HG02885 (cell line): ENCODE measurements around the gene DNM3.

ENCODE experiments used
- ATAC-seq: cut with Tn5 transposase; IDR thresholded peaks from one replicate; pipeline ENCODE4 v1.9.1; 2021; ENCODE audit warnings: mild to moderate bottlenecking; ENCODE audit not compliant: unreplicated experiment, poor library complexity

The DNM3 gene

DNA sequence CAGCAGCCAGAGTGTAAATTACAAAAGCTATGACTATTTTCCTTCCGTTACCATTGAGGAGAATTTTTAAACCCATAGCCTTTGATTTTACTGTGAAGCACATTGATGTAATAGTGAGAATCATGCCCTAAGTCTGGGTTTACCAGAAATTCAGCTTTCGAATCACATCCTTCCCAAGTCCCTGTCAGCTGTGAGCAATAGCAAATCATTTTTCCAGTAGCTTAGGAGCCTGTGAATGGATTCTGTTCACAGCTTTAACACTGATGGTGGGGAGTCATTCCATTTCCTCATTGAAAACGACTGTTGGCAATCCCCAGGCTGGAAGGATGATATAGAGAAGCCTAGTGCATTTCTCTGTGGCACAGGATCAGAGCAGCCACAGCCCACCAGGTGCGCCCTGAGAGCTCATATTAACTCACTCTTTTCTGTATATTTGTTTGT, 497.0 kb downstream of the DNM3 start:
- peak; percentile 54 for ATAC-seq

- ATAC-seq, result no peak
Measured at GRCh38 chr1:172339842-172340241, 498.5 kb downstream of the DNM3 start.

- ATAC-seq, result peak; percentile 36
Measured at GRCh38 chr1:172340520-172340919, 499.2 kb downstream of the DNM3 start.

DNA sequence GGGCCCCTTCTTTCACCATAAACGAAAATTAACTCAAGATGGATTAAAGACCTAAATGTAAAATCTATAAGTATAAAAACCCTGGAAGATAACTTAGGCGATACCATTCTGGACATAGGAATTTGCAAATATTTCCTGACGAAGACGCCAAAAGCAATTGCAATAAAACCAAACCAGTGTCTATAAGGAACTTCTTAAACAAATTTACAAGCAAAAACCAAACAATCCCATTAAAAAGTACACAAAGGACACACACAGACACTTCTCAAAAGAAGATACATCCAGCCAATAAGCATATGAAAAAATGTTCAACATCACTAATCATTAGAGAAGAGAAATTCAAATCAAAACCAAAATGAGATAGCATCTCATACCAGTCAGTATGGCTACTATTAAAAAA, 500.4 kb downstream of the DNM3 start:
- ATAC-seq, result no peak

DNA sequence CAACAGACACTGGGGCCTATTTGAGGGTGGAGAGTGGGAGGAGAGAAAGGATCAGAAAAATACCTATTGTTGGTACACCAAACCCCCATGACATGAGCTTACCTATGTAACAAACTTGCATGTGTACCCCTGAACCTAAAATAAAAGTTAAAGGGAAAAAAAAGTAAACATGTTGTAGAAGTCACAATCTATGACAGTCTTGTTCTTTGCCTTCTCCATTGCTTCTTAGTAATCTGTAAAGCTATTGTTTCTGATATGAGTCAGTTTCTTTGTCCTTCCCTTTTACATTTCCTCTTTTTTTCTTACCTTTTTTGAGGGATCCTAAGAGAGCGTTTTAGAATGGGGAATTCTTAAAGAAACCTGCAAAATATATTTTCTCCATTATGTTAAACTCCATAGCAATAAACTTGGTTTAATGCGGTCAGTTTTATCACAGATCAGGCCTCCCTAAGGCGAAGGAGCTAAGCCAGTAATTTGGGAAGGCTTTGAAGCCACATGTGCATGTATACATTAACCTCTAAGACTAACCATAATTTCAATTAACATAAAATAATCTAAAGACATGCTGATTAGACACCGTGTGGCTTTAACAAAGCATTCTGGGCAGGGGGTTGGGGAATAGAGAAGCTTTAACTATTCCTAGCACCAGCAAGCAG, 501.4 kb downstream of the DNM3 start:
- ATAC-seq, result peak; percentile 64

- ATAC-seq, result no peak
Measured at GRCh38 chr1:172343240-172344160, 502.2 kb downstream of the DNM3 start.

DNA sequence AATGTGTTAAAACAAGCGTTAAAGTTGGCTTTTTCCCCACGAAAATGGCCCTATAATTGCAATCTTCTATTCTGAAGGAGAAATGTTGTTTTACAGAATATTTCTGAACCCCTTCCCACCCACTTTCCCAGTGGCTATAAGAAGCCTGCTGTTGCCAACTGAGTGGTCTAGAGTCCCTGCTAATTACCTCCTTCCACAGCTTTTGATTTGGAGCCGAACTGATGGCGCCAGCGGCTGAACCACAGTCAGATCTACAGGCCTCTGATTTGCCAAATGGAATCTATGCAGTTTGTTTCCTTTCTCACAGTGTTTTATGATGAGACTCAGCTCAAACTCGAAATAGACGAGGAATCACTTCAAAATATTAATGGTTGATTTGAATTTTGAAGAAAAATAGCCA, 503.1 kb downstream of the DNM3 start:
- no peak for ATAC-seq

DNA sequence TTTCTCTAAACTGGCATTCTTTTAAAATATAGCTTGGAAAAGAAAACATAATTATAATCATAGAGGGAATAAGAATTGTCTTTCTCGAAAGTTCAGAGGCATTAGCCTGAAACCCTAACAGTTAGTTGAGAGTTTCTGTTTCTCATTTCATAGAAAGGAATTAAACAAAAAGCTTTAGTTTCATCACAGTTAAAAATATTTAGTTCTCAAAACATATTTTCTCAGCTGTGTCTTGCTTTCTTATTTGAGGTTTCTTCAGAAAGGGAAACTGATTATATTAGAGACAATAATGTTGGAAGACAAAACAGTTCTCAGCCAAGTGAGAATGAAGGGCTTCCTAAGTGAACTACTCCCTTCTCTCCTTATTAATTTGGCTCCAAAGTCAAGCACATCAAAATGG, 503.8 kb downstream of the DNM3 start:
- no peak for ATAC-seq

DNA sequence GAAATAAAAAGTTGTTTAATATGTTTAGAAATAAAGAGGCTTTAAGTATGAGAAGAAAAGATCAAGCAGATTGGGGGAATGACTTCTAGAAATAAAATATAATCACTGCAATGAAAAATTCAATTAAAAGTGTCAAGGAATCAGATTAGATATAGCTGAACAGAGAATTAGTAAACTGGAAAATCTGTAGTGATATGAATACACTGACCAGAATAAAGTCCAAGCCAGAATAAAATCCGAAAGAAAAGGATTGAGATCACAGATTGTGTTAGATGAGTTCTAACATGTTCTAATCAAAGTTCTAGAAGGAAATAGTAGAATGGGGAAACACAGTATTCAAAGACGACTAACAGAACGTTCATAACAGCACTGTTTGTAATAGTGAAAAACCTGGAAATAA, 506.1 kb downstream of the DNM3 start:
- no peak for ATAC-seq

- ATAC-seq, result no peak
Measured at GRCh38 chr1:172350856-172351255, 509.6 kb downstream of the DNM3 start.

- no peak for ATAC-seq
Measured at GRCh38 chr1:172351346-172351745, 510.0 kb downstream of the DNM3 start.

DNA sequence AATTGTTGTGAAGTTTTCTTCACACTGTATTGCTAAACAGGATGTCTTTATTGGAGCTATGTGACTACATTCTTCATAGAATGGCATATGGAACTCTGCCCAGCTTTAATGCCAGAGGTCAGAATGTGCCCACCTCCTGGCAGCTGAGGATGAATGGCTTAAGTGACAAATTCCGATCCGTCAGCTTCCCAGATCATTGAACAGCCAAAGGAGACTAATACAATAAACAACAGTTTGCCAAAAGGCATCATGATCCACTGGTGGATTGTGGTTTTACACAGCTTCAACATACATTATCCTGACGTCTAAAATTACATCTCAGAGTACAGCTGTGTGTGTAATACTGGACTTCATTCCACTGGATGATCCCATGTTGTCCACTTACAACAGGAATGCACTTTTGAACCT, 510.5 kb downstream of the DNM3 start:
- no peak for ATAC-seq

DNA sequence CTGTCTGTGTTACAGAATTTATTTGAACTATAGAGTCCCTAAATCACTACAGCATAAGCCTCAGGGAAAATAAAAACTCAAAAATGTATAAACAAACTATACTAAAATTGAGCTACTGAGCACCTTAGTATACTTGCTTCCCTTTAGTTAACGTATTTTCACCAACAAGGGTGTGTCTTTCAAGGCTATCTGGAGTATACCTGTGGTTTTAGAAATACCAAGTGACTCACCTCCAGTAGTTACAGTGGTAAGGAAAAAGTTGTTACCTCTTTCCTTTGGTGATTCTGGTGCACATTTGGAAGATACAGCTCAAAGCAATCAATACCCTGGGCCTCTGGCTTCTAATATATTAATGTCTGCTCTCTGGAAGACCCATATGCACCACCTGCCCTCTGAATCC, 511.1 kb downstream of the DNM3 start:
- ATAC-seq, result no peak

DNA sequence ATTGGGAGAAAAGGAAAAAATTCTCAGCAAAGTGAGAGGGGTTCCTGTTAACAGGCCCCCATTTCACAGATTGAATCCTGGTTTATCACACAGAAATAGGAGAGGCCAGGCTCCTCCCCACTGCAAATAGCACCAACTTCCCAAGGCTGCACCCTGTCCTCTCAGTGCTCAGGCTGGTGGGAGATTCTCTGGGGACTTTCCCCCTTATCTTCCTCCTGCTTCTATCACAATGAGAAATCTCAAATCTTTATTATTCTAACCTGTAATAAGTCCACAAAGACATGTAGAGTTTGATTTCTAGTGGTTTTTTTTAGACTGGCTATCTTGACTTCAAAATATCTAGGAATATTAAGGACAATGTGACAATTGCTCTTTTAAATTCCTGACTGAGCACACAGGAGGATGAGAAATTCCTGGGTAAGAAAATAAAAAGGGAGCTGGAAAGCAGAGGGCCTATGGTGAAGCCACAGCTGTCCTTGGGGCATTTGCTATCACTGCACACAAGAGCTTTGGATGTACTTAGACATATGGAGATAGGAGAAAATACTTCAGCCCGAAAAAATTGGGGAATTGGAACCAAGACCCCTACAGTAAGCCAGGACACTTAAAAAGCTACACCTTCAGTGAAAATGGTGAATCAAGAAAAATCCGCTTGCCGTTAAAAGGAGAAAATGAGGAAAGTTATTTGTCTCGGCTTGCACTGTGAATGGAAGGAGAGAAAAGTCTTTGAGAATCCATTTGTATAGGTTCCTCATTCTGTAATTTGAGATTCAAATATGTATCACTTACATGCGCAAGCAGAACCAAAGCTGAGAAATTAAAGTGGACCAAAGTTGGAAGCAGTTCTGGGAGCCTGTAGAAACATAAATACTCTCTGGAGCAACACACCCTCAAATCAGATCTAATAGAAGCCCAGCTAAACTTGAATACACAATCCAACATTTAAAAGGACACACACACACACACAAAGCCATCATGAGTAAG, 513.3 kb downstream of the DNM3 start:
- no peak for ATAC-seq

DNA sequence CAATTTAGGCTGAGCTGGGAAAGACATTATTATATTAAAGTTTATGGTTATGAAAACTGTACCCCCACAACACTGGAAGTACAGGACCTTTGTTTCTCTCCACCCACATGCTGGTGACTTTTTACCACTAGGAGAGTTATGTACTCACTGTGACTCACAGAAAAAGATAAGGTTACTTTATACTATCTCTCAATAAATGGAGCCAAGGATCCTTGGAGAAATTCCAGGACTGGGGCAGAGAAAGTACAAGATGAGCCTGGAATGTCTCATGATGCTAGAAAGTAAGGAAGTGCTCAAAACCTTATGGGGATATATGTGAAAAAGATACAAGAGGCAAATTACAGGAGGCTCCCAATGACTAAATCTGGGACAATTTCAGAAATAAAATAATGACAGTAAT, 515.3 kb downstream of the DNM3 start:
- no peak for ATAC-seq

DNA sequence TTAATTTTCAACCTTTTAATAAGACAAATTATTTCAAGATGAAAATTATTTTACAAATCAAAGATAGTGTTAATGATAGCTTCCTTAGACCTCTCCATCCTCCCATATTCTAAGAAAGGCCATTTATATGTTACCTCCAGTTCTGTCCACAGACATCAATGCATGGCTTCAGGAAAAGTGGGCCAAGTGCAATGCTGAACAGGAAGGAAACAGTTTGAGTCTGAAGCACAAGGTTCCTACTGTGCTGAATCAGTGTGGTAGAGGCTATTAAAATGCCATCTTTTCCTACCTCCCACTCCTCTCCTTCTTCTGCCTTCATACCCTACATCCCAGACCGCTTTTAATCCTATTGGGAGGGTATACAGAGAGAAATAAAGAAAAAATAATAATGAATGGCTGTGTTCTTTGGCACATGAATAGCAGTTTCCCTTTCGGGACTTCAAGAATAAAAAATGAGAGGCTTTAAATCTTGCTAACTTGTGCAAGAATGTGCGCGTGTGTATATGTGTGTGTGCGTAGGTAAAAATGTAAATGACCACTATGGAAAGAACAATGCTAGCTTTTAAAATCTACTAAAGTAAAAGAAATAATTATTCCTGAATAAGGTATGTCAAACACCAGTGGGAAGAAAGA, 516.6 kb downstream of the DNM3 start:
- peak; percentile 17 for ATAC-seq

DNA sequence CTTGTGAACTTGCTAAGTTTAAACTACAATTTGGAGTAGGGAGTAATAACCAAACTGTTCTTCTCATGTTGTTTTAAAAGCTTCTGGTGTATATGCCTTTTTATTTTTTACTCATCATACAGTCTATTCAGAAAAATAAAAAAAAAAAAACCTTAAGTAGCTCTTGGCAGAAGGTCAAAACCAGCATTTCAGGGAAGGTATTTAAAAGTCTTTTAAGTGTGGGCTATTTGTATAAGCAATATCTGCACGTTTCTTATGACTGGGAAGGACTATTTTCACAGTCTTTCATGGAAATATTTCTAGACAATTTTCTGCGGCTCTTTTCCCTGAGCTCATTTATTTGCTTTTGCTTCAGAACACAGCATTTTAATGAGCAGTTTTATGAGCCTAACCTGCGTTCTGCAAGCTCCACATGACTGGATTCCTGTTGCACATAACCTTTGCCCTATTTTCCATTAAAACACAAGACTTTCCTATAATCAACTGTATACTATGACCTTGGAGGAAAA, 518.2 kb downstream of the DNM3 start:
- no peak for ATAC-seq

DNA sequence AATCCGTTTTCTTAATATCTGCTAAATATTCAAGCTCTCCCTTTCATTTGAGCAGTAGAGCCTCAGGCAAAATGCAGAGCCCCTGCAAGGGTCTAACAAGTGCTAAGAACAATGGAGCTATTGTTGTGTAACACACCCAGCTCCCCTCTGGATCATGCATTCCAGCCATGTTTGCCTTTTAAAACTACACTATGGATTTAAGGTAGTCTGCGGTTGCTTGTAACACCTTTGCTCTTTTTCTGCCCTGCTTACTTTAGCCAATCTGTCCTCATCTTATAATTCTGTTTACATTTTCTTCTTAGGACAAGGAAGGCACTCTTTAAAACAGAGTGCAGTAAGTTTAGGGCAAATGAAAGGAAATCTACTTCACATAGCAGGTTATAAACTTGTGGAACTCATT, 519.2 kb downstream of the DNM3 start:
- no peak for ATAC-seq

GRCh38 chr1:172360985-172361384, 519.7 kb downstream of the DNM3 start:
- no peak for ATAC-seq

DNA sequence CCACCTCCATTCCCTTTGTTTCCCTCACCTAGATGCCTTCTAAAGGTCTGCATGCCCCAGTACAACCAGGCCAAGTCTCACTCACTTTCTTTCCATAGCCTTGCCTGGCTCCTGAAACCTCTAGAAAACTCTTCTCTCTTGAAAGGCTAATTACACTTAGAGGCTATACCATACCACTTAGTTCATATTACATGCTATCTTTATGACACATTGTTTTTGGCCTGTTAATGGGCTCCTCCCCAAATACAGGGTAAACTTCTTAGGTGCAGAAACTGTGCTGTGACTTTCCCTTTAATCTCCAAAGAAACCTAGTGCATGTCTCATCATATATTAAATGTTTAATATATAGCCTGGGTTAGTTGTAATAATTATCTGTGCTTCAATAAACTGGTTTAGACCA, 522.6 kb downstream of the DNM3 start:
- no peak for ATAC-seq
